Measurements from ENCODE around the gene PLD2. TPM values are rescaled to one million over a fixed set of nuclear protein-coding genes. Genes with fewer than 3 reads are reported as not detected.

Gene PLD2
- total RNA-seq, 1 experiment from 2014 or later = 6.9 TPM

DNA sequence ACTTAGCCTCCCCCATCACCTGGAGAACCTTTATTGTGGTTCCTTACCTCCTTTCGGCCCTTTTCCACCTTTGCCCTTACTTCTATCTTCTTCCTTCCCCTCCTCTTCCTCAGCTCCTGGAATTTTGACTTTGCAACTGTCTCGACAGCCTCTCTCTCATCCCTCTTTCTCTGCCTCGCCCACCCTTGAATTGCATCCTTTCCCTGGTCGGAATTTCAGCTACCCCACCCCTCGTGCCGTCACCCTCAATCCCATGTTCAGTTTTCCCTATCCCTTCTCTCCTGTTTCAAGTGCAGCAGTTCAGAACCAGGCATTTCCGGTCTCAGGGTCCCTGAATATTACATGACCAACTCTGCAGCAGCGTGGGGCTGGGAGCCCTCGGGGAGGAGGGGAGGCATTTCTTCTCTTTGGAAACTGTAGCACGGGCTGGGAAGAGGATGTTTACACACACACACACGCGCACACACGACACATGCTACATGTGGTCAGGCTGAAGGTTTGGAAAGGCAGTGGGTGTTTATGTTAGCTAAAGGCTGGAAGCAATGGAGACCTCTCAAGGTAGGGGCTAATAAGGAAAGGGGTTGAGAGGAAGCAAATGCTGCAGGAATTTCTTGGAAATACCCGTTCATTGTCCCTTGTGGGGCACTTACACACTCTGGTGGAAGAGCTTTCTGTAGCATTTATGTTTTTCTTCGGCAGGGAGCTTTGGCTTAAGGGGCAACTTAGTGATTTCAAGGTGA, 27.2 kb downstream of the PLD2 start:
- DNase-seq (ENCODE audit: low spot score) = peak; percentile 45

DNA sequence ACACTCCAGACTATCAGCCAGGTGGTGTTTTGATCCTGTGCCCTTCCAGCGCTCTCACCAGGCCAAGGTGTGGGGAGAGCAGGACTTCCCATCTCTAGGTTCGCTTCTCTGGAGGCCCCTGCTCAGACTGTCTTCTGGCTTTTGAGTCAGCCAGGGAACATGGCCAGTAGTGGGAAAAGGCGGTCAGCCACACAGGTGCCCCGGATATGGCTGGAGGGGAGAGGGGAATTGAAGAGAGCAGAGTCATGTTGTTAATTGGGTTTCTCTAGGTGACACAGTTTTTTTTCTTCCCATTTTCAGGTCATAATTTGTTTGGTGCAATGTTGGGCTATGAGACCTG, 27.7 kb downstream of the PLD2 start:
- DNase-seq (ENCODE audit: low spot score) = no peak

DNA sequence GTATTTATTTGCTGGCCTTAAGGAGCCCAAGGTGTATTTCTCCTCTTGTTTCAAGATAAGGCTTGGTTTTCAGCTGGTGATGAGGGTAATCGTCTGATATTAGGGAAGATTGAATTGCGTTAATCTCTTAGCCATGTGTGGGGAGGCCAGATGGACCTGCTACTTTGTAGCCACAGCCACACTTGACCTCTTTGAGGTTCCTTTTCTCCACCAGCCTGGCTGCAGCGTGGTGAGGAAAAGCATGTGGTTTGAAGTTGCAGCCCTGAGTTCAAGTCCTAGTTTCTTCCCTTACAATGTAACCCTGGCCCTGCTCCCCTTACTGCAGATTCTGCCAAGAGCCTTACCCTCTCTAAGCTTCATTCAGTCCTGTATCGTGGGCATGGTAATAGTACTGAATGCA, 29.3 kb downstream of the PLD2 start:
- no peak for DNase-seq (ENCODE audit: low spot score)

DNA sequence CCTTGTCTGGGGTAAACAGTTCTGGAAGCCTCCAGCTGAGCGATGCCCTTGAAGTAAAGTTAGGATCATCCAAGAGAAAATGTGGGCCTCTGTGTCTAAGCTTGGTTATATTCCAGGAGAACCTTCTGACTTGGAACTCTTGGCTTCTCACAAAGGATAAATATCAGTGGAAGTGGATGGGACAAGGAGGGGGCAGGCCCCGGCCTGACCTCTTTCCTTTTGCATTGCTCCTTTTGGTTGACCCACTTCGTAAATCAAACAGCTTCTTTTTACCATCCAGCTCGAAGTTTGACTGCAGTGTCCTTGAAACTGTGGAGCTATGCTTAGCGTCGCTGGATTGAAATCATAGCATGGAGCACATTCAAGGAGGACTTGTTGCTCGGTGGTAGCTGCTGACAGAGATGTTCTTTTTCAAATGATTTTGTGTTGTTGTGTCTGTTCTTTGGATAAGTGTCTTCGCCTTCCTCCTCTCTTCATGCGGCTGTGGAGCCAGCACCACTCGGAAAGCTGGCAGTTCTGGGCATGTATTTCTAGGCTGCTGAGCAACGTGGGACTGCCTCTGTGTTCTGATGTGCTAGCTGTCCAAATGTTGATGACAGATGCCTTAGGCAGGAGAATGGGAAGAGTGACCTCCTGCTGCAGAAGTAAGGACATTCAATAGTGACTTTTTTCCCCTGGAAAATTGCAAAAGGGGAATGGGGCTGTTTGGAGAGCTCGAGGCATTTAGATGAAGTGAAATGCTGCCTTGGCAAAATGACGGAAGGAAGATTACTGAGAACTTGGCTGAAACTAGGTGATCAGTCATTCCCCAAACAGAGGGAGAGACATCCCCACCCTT, 30.7 kb downstream of the PLD2 start:
- no peak for DNase-seq (ENCODE audit: low spot score)

DNA sequence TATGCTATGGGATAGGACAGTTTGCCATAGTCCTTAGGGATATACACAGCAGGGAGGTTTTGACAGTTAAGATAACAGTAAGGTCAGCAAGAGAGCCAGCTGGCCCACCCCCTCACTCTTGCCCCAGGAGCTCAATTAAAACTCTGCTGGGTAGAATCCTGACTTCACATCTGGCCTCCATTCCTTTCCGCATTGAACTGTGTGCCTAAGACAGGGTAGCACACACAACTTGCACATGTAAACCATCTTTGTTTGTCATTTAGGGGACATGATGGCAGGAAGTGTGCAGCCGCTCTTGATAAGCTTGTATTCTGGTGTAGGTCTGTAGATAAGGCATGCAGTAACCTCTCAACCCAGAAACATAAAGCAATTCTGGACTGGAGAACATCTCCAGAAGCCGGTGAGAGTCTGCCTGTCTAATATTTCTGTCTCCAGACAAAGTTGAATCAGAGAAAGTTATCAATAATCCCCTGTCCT, 31.4 kb downstream of the PLD2 start:
- no peak for DNase-seq (ENCODE audit: low spot score)

DNA sequence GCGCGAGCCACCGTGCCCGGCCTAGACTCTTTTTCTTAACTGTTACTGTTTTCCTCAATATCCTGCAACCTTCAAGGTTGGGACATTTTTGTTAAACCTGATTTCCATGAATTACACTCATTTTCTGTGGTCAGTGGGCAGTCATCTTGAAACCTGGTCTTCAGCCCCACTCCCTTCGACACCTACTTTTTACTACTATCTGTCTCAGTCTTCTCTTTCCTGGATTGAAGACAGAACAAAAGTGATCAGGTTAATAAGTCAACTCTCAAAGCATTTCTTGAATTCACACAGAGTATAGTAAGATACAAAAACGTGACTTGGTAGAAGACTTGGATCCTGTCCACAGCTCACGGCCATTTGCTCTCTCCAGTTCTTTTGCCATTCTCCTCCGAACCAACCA, 32.3 kb downstream of the PLD2 start:
- no peak for DNase-seq (ENCODE audit: low spot score)

DNA sequence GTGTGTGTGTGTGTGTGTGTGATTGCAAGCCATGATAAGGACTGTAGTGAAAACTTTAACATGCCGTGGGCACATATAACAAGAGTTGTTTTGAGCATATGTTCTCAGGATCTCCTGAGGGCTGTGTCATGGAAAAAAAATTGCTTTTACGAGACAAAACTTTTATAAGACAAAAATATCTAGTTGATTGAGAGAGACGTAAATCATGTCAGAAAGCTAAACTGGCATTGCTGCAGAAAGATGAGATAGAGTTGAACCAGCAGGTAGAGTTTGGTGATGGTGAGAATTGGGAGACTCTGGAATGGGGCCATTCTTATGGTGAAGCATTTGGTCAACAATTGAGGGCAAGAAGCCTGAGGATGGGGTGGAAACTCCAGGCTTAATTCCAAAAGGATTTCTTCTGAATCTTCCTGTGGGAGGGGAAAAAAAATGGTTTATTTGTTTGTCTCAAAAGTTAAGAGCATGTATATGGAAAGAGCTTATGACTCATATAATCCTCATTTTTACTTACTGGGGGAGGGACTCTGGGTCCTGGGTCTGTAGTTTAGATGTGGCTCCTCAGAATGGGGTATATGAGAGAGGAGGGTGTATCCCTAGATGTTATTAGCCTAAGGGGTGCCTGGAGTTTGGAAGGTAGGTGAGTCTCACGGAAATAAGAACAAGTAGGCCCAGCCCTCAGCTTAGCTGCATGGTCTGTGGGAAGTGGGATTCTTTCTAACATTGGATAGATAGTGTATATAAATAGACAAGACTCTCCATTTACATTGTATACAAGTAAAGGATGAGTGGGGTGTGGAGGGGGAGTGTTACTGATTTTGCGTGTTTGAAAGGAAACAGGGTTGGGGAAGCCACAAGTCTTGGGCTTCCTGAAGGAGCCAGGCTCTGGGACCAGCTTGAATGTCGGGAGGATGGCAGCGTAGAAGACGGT, 33.3 kb downstream of the PLD2 start:
- no peak for DNase-seq (ENCODE audit: low spot score)

DNA sequence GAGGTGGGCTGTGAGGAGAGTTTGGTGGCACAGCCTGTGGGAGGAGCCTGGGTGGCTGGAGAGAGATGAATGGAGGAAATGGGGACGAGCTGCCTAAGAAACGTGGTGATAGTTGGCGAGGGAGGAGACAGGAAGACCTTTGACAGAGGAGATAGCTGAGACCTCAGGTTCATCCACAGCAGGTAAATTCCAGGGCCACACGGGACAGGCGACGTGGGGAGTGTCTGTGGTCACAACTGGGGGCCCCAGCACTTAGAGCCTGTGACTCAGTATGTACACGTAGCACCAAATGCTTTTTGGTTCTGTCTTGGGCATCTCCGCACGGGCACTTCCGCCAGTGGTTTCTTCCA, 33.9 kb downstream of the PLD2 start:
- DNase-seq (ENCODE audit: low spot score) = no peak

DNA sequence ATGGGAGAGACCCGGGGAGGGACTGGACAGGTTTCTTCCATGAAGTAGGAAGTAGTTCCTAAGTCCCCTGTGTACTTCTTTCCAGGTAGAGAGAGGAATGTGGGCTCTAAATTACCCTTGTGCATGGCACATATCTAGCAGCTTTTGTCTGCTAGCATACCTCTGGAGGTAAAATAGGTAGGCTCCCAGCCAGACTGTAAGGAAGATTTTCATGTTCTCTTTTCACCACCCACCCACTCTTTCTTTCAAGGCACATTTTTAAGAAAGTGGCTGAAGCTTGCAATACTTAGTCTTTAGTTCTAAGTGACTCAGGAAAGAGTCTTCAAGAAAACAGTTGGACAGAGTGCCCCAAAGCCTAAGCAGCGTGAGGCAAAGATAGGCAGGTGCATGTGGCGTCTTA, 35.4 kb downstream of the PLD2 start:
- DNase-seq (ENCODE audit: low spot score) = no peak

DNA sequence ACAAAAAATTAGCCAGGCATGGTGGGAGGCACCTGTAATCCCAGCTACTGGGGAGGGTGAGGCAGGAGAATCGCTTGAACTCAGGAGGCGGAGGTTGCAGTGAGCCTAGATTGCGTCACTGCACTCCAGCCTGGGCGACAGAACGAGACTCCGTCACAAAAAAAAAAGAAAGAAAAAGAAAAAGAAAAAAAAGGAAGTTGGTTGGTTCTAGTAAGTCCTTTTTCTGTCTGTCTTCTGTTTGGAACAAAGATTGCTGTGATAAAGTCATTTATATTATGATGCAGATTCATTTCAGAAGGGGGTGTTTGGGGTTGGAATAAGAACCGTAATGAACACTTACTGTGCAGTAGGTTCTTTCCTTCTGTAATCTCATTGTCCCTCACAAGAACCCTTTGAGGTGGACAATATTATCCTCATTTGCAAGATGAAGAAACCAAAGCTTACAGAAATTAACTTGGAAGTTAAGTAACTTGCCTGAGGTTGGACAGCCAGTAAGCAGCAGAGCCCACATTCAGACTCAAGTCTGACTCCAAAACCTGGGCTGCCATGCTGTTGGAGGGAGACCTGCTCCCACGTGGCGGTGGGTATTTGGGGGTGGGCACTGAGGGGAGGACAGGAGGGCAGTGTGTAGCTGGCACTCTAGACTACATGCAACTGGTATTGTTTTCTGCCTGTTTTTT, 36.5 kb downstream of the PLD2 start:
- DNase-seq (ENCODE audit: low spot score) = no peak

DNA sequence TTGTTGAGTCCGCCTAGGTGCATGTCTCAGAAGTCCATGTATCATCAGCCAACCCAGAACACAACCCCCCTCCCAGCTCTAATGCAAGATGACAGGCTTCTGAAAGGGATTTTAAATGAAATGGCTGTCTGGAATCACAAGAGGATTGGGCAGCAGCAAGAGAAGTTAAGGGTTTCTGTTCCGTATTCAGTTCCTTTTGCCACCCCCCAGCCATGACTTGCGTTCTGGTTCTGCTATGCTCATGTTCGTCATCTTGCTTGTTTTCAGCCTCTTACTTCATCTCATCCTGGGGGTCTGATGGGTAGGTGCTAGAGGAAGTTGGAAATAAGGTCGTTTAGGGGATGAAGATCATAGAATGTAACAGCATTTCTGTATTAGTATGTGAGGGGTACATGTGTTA, 38.2 kb downstream of the PLD2 start:
- no peak for DNase-seq (ENCODE audit: low spot score)

DNA sequence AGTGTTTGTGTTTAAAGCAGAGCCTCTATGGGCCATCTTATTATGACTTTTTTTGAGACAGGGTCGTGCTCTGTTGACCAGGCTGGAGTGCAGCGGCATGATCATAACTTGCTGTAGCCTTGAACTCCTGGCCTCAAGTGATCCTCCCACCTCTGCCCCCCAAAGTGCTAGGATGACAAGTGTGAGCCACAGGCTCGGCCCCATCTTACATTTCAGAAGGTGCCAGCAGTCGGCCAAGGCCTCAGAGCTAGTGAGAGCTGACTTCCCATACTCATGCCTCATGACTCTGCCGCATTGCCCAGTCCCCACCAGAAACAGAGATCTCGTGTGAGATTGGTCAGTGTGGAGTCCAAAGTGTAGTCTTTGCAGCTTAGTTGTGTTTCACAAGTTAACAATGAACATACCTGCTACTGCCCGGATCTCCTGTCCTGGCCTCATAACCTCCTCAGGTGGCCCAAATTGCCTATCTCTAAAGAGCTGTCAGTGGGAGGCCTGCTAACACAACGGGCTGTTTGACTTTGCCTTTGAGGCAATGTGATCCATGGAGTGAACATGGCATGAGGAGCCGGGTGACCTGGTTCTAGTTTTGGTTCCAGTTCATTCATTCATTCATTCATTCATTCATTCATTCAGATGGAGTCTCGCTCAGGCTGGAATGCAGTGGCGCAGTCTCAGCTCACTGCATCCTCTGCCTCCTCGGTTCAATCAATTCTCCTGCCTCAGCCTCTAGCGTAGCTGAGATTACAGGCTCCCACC, 39.9 kb downstream of the PLD2 start:
- no peak for DNase-seq (ENCODE audit: low spot score)

DNA sequence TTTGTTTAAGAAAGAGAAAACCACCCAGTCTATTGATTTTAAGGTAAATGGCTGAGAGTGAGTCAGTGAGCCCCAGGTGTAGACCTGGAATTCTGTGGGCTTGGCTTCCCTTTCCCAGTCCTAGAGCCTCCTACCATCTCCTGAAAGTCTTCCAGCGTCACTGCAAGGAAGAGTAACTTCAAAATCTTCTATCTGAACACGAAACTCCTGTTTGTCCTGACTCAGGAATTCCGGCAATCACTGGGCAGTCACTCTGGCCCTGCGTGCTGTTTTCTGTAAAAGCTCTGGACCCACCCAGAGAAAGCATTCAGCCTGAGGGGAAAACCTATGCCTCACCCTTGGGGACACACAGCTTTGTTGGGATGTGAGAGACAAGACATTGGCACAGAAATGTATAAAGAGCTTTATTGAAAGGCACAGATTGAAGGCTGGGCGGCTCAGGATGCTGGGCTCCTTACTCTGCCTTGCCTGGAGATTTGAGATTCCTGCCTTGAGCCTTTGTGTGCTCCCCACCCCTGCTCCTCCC, 42.1 kb downstream of the PLD2 start:
- DNase-seq (ENCODE audit: low spot score) = peak; percentile 70

DNA sequence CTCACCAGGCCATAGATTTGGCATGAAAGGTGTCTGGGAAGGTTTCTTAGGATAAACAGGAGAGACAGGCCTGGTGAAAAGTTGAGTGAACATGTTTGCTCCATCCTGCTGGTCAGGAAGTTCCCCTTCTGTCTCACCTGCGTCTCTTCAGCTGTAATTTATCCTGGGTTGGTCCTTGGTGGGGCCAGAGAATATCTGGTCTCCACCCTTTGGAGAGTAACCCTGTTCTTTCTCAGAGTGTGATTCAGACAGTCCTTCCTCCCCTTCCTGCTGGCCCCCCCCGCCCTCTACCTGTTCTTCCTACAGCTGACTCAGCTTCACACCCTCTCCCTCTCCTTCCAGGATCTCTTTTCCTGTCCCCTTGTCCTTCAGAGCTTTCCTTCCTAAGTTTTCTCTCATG, 43.3 kb downstream of the PLD2 start:
- DNase-seq (ENCODE audit: low spot score) = peak; percentile 36

DNA sequence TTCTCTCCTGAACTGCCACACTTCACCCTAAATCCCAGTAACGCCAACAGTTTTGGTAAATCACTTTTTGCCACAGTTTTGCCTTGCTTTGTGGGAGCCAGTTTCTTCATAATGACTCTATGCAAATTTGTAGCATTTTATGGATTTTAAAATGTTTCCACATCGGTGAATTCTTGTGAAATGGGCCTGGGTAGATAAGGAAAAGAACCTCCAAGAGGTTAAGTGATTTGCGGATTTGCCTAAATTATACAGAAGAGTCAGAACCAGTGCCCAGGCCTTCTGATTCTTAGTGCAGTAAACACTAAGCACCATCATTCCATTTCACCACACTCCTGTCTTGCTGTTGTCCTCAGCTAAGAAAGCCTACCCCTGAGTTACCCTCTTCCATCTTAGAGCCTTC, 44.1 kb downstream of the PLD2 start:
- no peak for DNase-seq (ENCODE audit: low spot score)

DNA sequence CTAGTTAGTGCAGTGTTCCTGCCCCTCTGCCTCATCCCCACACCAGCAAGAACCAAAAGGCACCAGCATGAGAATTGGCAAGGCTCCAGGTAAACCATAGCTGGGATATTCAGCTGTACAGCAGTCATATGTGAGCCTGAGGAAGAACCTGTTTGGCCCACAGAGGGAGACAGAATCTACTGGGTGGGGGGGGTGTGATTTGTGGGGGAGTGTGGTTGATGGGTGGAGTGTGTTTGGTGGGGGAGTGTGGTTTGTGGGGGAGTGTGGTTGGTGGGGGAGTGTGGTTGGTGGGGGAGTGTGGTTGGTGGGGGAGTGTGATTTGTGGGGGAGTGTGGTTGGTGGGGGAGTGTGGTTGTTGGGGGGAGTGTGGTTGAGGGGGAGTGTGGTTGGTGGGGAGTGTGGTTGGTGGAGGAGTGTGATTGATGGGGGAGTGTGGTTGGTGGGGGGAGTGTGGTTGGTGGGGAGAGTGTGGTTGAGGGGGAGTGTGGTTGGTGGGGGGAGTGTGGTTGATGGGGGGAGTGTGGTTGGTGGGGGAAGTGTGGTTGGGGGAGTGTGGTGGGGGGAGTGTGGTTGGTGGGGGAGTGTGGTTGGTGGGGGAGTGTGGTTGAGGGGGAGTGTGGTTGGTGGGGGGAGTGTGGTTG, 45.7 kb downstream of the PLD2 start:
- no peak for DNase-seq (ENCODE audit: low spot score)

DNA sequence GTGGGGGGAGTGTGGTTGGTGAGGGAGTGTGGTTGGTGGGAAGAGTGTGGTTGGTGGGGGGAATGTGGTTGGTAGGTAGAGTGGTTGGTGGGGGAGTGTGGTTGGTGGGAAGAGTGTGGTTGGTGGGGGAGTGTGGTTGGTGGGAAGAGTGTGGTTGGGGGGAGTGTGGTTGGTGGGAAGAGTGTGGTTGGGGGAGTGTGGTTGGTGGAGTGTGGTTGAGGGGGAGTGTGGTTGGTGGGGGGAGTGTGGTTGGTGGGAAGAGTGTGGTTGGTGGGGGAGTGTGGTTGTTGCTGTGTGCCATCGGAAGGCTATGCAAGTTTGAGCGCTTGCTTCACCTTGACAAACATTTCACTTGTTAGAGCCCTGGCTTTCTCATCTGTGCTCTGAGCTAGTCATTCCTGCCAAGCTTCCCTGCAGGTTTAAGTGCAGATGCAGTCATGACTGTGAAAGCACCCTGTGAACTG, 46.3 kb downstream of the PLD2 start:
- DNase-seq (ENCODE audit: low spot score) = no peak

DNA sequence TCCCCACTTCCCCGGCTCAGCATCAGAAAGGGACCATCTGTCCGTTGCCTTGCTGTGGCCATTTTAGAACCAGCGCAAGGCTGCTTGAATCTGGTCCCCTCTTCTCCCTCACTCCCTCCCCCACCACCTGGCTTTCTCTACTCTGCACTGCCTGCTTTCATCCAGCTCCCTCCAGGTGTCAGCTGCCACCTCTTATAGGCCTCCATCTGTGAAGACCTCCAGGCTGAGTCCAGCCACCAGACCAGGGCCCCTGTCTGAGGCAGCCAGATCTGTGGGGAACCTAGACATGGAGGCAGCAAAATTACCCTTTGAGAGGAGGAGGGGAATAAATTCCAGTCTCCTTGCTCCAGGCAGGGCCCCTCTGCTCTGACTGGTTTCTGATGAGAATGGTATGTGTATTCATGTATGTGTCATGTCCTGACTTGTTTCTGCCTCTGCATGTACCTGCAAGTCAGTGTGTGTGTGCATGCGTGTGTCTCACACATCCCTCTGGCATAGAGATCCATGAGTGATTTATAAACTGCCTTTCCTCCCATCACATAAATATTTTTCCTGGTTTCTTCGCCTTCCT, 47.2 kb downstream of the PLD2 start:
- no peak for DNase-seq (ENCODE audit: low spot score)

DNA sequence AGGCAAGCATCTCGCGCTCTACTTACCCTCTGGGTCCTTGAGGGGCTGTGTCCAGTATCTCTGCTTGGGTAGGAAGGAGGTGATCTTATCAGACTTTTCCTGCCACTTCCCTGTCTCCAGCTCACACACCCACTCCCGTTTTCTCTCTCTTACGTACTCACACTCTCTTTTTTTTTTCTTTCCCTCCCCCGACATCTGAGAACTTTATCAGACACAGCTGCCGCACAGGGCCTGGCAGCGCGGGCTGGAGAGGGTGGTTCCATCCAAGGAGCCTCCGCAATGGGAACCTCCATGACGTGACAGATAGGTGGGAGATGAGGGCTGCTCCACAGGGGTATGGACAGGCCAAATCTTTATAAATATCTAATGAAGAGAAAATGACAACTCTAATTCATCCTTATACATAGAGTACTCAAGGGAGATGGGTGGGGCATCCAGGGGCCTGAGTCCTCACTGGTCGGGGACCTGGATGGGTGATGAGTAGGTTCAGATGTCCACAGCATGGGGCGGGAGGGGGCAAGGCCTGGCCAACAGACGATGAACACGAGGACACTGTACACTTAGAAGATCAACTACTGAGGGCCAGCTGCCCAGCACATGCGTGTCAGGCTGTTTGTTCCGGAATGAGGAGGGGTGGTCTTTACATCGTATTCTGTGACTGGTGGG, 49.5 kb downstream of the PLD2 start:
- DNase-seq (ENCODE audit: low spot score) = no peak

Measured in HT-29 (cell line).